ENCODE measurements around the gene ID2.

Gene ID2

GRCh38 chr2:8714283-8714682, 32.4 kb downstream of the ID2 start:
- DNase-seq (no peak), ATAC-seq (ENCODE audit: insufficient read depth, low read depth) (no peak)
- Histone ChIP-seq H3K36me3 (ENCODE audit: insufficient read depth, low read length) (no peaks in the 10 kb centered on the region), H3K27ac (ENCODE audit: low read length) (no peak overlapping the region), H3K4me2 (ENCODE audit: insufficient read depth, low read length) (no peak overlapping the region), H3K79me2 (ENCODE audit: insufficient read depth, low read length) (no peaks in the 10 kb centered on the region), H3K4me3 (ENCODE audit: low read depth in 1 of 2, low read length in 2 of 2) (no peak overlapping the region), H2AFZ (ENCODE audit: low read depth, low read length) (no peak overlapping the region; the same call in 1 of the 2 replicates), H4K20me1 (ENCODE audit: insufficient read depth, low read length) (no peaks in the 10 kb centered on the region), H3K27me3 (ENCODE audit: insufficient read depth, low read length, poor library complexity) (no peaks in the 10 kb centered on the region), H3K9ac (ENCODE audit: low read depth, low read length) (no peak overlapping the region), H3K9me3 (ENCODE audit: insufficient read depth, low read length, severe bottlenecking) (no peaks in the 10 kb centered on the region), H3K4me1 (ENCODE audit: insufficient read depth, low read length) (no peaks in the 10 kb centered on the region)
- no peak for TF ChIP-seq CTCF (IDR thresholded peaks at IDR 0.05; ENCODE audit: borderline replicate concordance, extremely low read depth, low read length, poor library complexity, severe bottlenecking)
- no peak for TF ChIP-seq EZH2 (IDR thresholded peaks at IDR 0.05; ENCODE audit: borderline replicate concordance, low read depth, low read length, severe bottlenecking)

GRCh38 chr2:8714971-8715370, 33.1 kb downstream of the ID2 start:
- Histone ChIP-seq H3K27me3 (ENCODE audit: insufficient read depth, low read length, poor library complexity) (no peaks in the 10 kb centered on the region), H3K9ac (ENCODE audit: low read depth, low read length) (no peak overlapping the region)
- ATAC-seq (ENCODE audit: insufficient read depth, low read depth), result no peak

GRCh38 chr2:8719528-8719927, 37.7 kb downstream of the ID2 start:
- Histone ChIP-seq H3K9me3 (ENCODE audit: insufficient read depth, low read length, severe bottlenecking) (no peaks in the 10 kb centered on the region), H3K4me1 (ENCODE audit: insufficient read depth, low read length) (no peaks in the 10 kb centered on the region), H3K27ac (ENCODE audit: low read length) (no peak overlapping the region), H3K4me3 (ENCODE audit: low read depth in 1 of 2, low read length in 2 of 2) (no peak overlapping the region), H3K27me3 (ENCODE audit: insufficient read depth, low read length, poor library complexity) (no peaks in the 10 kb centered on the region), H4K20me1 (ENCODE audit: insufficient read depth, low read length) (no peaks in the 10 kb centered on the region), H3K9ac (ENCODE audit: low read depth, low read length) (no peak overlapping the region), H3K4me2 (ENCODE audit: insufficient read depth, low read length) (no peak overlapping the region), H2AFZ (ENCODE audit: low read depth, low read length) (no peak overlapping the region), H3K79me2 (ENCODE audit: insufficient read depth, low read length) (no peaks in the 10 kb centered on the region), H3K36me3 (ENCODE audit: insufficient read depth, low read length) (no peaks in the 10 kb centered on the region)
- no peak for ATAC-seq (ENCODE audit: insufficient read depth, low read depth)
- DNase-seq, result no peak
- no peak for TF ChIP-seq CTCF (IDR thresholded peaks at IDR 0.05; ENCODE audit: borderline replicate concordance, extremely low read depth, low read length, poor library complexity, severe bottlenecking)
- no peak for TF ChIP-seq EZH2 (IDR thresholded peaks at IDR 0.05; ENCODE audit: borderline replicate concordance, low read depth, low read length, severe bottlenecking)

More at GRCh38 chr2:8714971-8715370, 33.1 kb downstream of the ID2 start:
- no peak overlapping the region for H3K27ac ChIP-seq (ENCODE audit: low read length)
- no peaks in the 10 kb centered on the region for H4K20me1 ChIP-seq (ENCODE audit: insufficient read depth, low read length)
- H3K4me1 ChIP-seq (ENCODE audit: insufficient read depth, low read length), result no peaks in the 10 kb centered on the region
- H3K36me3 ChIP-seq (ENCODE audit: insufficient read depth, low read length), result no peaks in the 10 kb centered on the region
- no peak for TF ChIP-seq CTCF (IDR thresholded peaks at IDR 0.05; ENCODE audit: borderline replicate concordance, extremely low read depth, low read length, poor library complexity, severe bottlenecking)
- TF ChIP-seq EZH2 (IDR thresholded peaks at IDR 0.05; ENCODE audit: borderline replicate concordance, low read depth, low read length, severe bottlenecking), result no peak
- H3K4me3 ChIP-seq (ENCODE audit: low read depth in 1 of 2, low read length in 2 of 2), result no peak overlapping the region
- DNase-seq, result no peak
- no peaks in the 10 kb centered on the region for H3K9me3 ChIP-seq (ENCODE audit: insufficient read depth, low read length, severe bottlenecking)
- H2AFZ ChIP-seq (ENCODE audit: low read depth, low read length), result no peak overlapping the region
- no peak overlapping the region for H3K4me2 ChIP-seq (ENCODE audit: insufficient read depth, low read length)
- no peaks in the 10 kb centered on the region for H3K79me2 ChIP-seq (ENCODE audit: insufficient read depth, low read length)

- Histone ChIP-seq H4K20me1 (ENCODE audit: insufficient read depth, low read length) (no peaks in the 10 kb centered on the region), H3K4me3 (ENCODE audit: low read depth in 1 of 2, low read length in 2 of 2) (no peak overlapping the region)
These were observed 38.9 kb downstream of the ID2 start for GRCh38 chr2:8720741-8721140.

More at GRCh38 chr2:8720741-8721140, 38.9 kb downstream of the ID2 start:
- H2AFZ ChIP-seq (ENCODE audit: low read depth, low read length), result no peak overlapping the region
- H3K27me3 ChIP-seq (ENCODE audit: insufficient read depth, low read length, poor library complexity), result no peaks in the 10 kb centered on the region
- TF ChIP-seq CTCF (IDR thresholded peaks at IDR 0.05; ENCODE audit: borderline replicate concordance, extremely low read depth, low read length, poor library complexity, severe bottlenecking) (no peak), EZH2 (IDR thresholded peaks at IDR 0.05; ENCODE audit: borderline replicate concordance, low read depth, low read length, severe bottlenecking) (no peak)
- H3K9ac ChIP-seq (ENCODE audit: low read depth, low read length), result no peak overlapping the region
- no peaks in the 10 kb centered on the region for H3K79me2 ChIP-seq (ENCODE audit: insufficient read depth, low read length)
- ATAC-seq (ENCODE audit: insufficient read depth, low read depth) (no peak), DNase-seq (no peak)
- H3K36me3 ChIP-seq (ENCODE audit: insufficient read depth, low read length), result no peaks in the 10 kb centered on the region
- H3K4me1 ChIP-seq (ENCODE audit: insufficient read depth, low read length), result no peaks in the 10 kb centered on the region
- H3K27ac ChIP-seq (ENCODE audit: low read length), result no peak overlapping the region
- H3K9me3 ChIP-seq (ENCODE audit: insufficient read depth, low read length, severe bottlenecking), result no peaks in the 10 kb centered on the region
- H3K4me2 ChIP-seq (ENCODE audit: insufficient read depth, low read length), result no peak overlapping the region
